H9 (cell line): ENCODE measurements around the gene TRPT1. TPM values are rescaled to one million over a fixed set of nuclear protein-coding genes. Genes with fewer than 3 reads are reported as not detected.

Source experiments
- DNase-seq: peaks from one replicate; pipeline ENCODE4 v3.0.0-alpha.2; 2017
- H2AFZ ChIP-seq: one replicate; pipeline ENCODE4 v1.6.1; 2013; ENCODE audit warnings: mild to moderate bottlenecking, low read length, control low read depth, moderate library complexity
- H2AK5ac ChIP-seq: 2 replicates; pipeline ENCODE4 v1.6.1; 2013; ENCODE audit warnings: low read length, control low read depth, mixed read lengths; ENCODE audit not compliant: insufficient read length
- H2BK120ac ChIP-seq: one replicate; pipeline ENCODE4 v1.6.1; 2013; ENCODE audit warnings: low read depth, mild to moderate bottlenecking, low read length, control low read depth, inconsistent platforms; ENCODE audit not compliant: poor library complexity, severe bottlenecking
- H2BK12ac ChIP-seq: 2 replicates; pipeline ENCODE4 v1.6.1; 2013; ENCODE audit warnings: low read length, control low read depth, mixed read lengths, low read depth; ENCODE audit not compliant: insufficient read length
- H2BK15ac ChIP-seq: 2 replicates; pipeline ENCODE4 v1.6.1; 2013; ENCODE audit warnings: low read depth, low read length, control low read depth
- H2BK20ac ChIP-seq: one replicate; pipeline ENCODE4 v1.6.1; 2013; ENCODE audit warnings: low read depth, mild to moderate bottlenecking, low read length, control low read depth, inconsistent platforms; ENCODE audit not compliant: poor library complexity, severe bottlenecking
- H2BK5ac ChIP-seq: 2 replicates; pipeline ENCODE4 v1.6.1; 2013; ENCODE audit warnings: low read length, control low read depth, mixed read lengths; ENCODE audit not compliant: insufficient read length
- H3K14ac ChIP-seq: 2 replicates; pipeline ENCODE4 v1.6.1; 2013; ENCODE audit warnings: low read length, control low read depth; ENCODE audit not compliant: insufficient read depth
- H3K18ac ChIP-seq: 2 replicates; pipeline ENCODE4 v1.6.1; 2013; ENCODE audit warnings: low read depth, mild to moderate bottlenecking, mixed read lengths, low read length, control low read depth; ENCODE audit not compliant: insufficient read length
- H3K23ac ChIP-seq: 2 replicates; pipeline ENCODE4 v1.6.1; 2013; ENCODE audit warnings: low read length, control low read depth, mixed read lengths, low read depth; ENCODE audit not compliant: insufficient read length
- H3K23me2 ChIP-seq: 2 replicates; pipeline ENCODE4 v1.6.1; 2013; ENCODE audit warnings: low read depth, mild to moderate bottlenecking, mixed read lengths, low read length, control low read depth; ENCODE audit not compliant: insufficient read length, poor library complexity, severe bottlenecking
- H3K27ac ChIP-seq: 2 replicates; pipeline ENCODE4 v1.5.1; 2013; ENCODE audit warnings: low read length, control low read depth, mixed read lengths, low read depth; ENCODE audit not compliant: insufficient read length
- H3K27me3 ChIP-seq: 2 replicates; pipeline ENCODE4 v1.6.1; 2013; ENCODE audit warnings: low read length, control low read depth, inconsistent platforms; ENCODE audit not compliant: insufficient read depth
- H3K4ac ChIP-seq: 2 replicates; pipeline ENCODE4 v1.6.1; 2013; ENCODE audit warnings: low read depth, mild to moderate bottlenecking, control low read depth, inconsistent platforms, low read length, moderate library complexity
- H3K4me1 ChIP-seq: 2 replicates; pipeline ENCODE4 v1.6.1; 2013; ENCODE audit warnings: low read length, control low read depth, inconsistent platforms; ENCODE audit not compliant: insufficient read depth
- H3K4me2 ChIP-seq: 2 replicates; pipeline ENCODE4 v1.6.1; 2013; ENCODE audit warnings: low read length, control low read depth, mixed read lengths; ENCODE audit not compliant: insufficient read length, insufficient read depth
- H3K56ac ChIP-seq: 2 replicates; pipeline ENCODE4 v1.6.1; 2013; ENCODE audit warnings: low read depth, mild to moderate bottlenecking, mixed read lengths, low read length, control low read depth; ENCODE audit not compliant: insufficient read length
- H3K79me1 ChIP-seq: 2 replicates; pipeline ENCODE4 v1.6.1; 2013; ENCODE audit warnings: low read depth, mild to moderate bottlenecking, moderate library complexity, low read length, control low read depth, inconsistent platforms; ENCODE audit not compliant: insufficient read depth, poor library complexity, severe bottlenecking
- H3K79me2 ChIP-seq: 2 replicates; pipeline ENCODE4 v1.6.1; 2013; ENCODE audit warnings: low read length, control low read depth, inconsistent platforms; ENCODE audit not compliant: insufficient read depth
- H3K9ac ChIP-seq: 2 replicates; pipeline ENCODE4 v1.6.1; 2013; ENCODE audit warnings: low read length, control low read depth, mixed read lengths; ENCODE audit not compliant: insufficient read length; ENCODE audit errors: extremely low read depth
- H3K9me3 ChIP-seq: one replicate; pipeline ENCODE4 v1.6.1; 2013; ENCODE audit warnings: low read depth, low read length, inconsistent platforms; ENCODE audit not compliant: control insufficient read depth
- H3T11ph ChIP-seq: one replicate; pipeline ENCODE4 v1.6.1; 2013; ENCODE audit warnings: mild to moderate bottlenecking, low read length, control low read depth, inconsistent platforms
- H4K20me1 ChIP-seq: one replicate; pipeline ENCODE4 v1.6.1; 2013; ENCODE audit not compliant: control insufficient read depth, insufficient read length, insufficient read depth
- H4K5ac ChIP-seq: 2 replicates; pipeline ENCODE4 v1.6.1; 2013; ENCODE audit warnings: low read depth, mild to moderate bottlenecking, mixed read lengths, low read length, control low read depth; ENCODE audit not compliant: insufficient read length
- H4K8ac ChIP-seq: replicated peaks from 2 replicates; pipeline ENCODE4 v1.6.1; 2013; ENCODE audit warnings: low read length, control low read depth, mixed read lengths, low read depth; ENCODE audit not compliant: insufficient read length
- H4K91ac ChIP-seq: 2 replicates; pipeline ENCODE4 v1.6.1; 2013; ENCODE audit warnings: low read depth, mild to moderate bottlenecking, moderate library complexity, mixed read lengths, low read length, control low read depth; ENCODE audit not compliant: insufficient read length
- H3K27ac Mint-ChIP-seq, 3 experiments: 2 replicates in 2 of 3; 3 replicates in 1 of 3; pipeline ENCODE4 v1.8.0; 2020 to 2021; ENCODE audit warnings: mixed read lengths in 3 of 3, mild to moderate bottlenecking in 1 of 3, moderate library complexity in 1 of 3
- H3K27me3 Mint-ChIP-seq: 2 replicates; pipeline ENCODE4 v1.8.0; 2021; ENCODE audit warnings: low read depth, mild to moderate bottlenecking, moderate library complexity, mixed read lengths
- H3K36me3 Mint-ChIP-seq, 3 experiments: 2 replicates in 2 of 3; 3 replicates in 1 of 3; pipeline ENCODE4 v1.8.0; 2020 to 2021; ENCODE audit warnings: low read depth in 3 of 3, mixed read lengths in 3 of 3; ENCODE audit not compliant: insufficient read depth in 1 of 3
- H3K4me1 Mint-ChIP-seq, 2 experiments: 2 replicates each; pipeline ENCODE4 v1.8.0; 2020; ENCODE audit warnings: mixed read lengths in 2 of 2
- H3K4me3 Mint-ChIP-seq, 2 experiments: 2 replicates in 1 of 2; 3 replicates in 1 of 2; pipeline ENCODE4 v1.8.0; 2020 to 2021; ENCODE audit warnings: mild to moderate bottlenecking in 2 of 2, mixed read lengths in 2 of 2, moderate library complexity in 1 of 2
- H3K9me3 Mint-ChIP-seq, 2 experiments: 2 replicates in 1 of 2; 3 replicates in 1 of 2; pipeline ENCODE4 v1.8.0; 2020; ENCODE audit warnings: mild to moderate bottlenecking in 2 of 2, mixed read lengths in 2 of 2, moderate library complexity in 1 of 2
- CTCF ChIP-seq: fragments of 200-600 bp; sonication (generic); conservative IDR thresholded peaks from 3 replicates; pipeline ENCODE4 v1.8.0; 2021; ENCODE audit warnings: antibody characterized with exemption, mild to moderate bottlenecking
- WGBS: extraction: QIAGEN DNeasy Blood & Tissue Kit; methylation state at CpG from one replicate; pipeline ENCODE4 v1.1.7; 2013; ENCODE audit warnings: missing lambda C conversion rate, low lambda C conversion rate, mixed read lengths; ENCODE audit not compliant: insufficient read length; ENCODE audit errors: extremely low coverage; 5-methylcytosine and 5-hydroxymethylcytosine counted together
- total RNA-seq: library from RNA; stranded (reverse); gene quantifications from 2 replicates; pipeline ENCODE4 v1.2.1, GENCODE V29; 2021

Gene TRPT1
- total RNA-seq, 1 experiment from 2014 or later, result 33.6 TPM

GRCh38 chr11:64219755-64220154, 6.2 kb downstream of the TRPT1 start:
- H2AFZ ChIP-seq, result no peak overlapping the region
- H2BK20ac ChIP-seq, result no peak overlapping the region
- H3T11ph ChIP-seq, result no peak overlapping the region
- no peak overlapping the region for H3K4ac ChIP-seq
- no peaks in the 10 kb centered on the region for H3K9me3 ChIP-seq
- H3K9ac ChIP-seq, result no peak overlapping the region
- H3K79me1 ChIP-seq, result no peaks in the 10 kb centered on the region
- H2BK120ac ChIP-seq, result no peak overlapping the region
- H3K23ac ChIP-seq, result no peak overlapping the region
- Mint-ChIP-seq H3K9me3 (no peaks in the 10 kb centered on the region), H3K4me1 (peaks cover 3 to 4% of the 10 kb centered on the region in 2 experiments; a peak in 3 of 4 replicates), H3K4me3 (no peak overlapping the region), H3K36me3 (peaks cover 3 to 44% (median 22%) of the 10 kb centered on the region in 3 experiments), H3K27me3 (no peaks in the 10 kb centered on the region; the same call in 1 of the 2 replicates), H3K27ac (no peak overlapping the region)
- no peaks in the 10 kb centered on the region for H3K79me2 ChIP-seq
- no peaks in the 10 kb centered on the region for H3K4me1 ChIP-seq
- H2AK5ac ChIP-seq, result no peak overlapping the region
- no CpG with 5 or more reads among the region's 10 CpGs for WGBS
- no peak overlapping the region for H4K5ac ChIP-seq
- no peak overlapping the region for H2BK12ac ChIP-seq
- H4K8ac ChIP-seq, result no peak overlapping the region
- H2BK5ac ChIP-seq, result no peak overlapping the region
- no peak overlapping the region for H4K91ac ChIP-seq
- H3K56ac ChIP-seq, result no peak overlapping the region
- no peaks in the 10 kb centered on the region for H3K27me3 ChIP-seq
- H3K14ac ChIP-seq, result no peak overlapping the region
- no peak overlapping the region for H2BK15ac ChIP-seq
- no peaks in the 10 kb centered on the region for H4K20me1 ChIP-seq
- H3K23me2 ChIP-seq, result no peaks in the 10 kb centered on the region
- TF ChIP-seq CTCF, result no peak
- no peak for DNase-seq
- no peak overlapping the region for H3K18ac ChIP-seq
- H3K27ac ChIP-seq, result no peak overlapping the region
- H3K4me2 ChIP-seq, result no peak overlapping the region
